Measurements from ENCODE around the gene NUDT5. TPM values are rescaled to one million over a fixed set of nuclear protein-coding genes. Genes with fewer than 3 reads are reported as not detected.

The NUDT5 gene
- total and polyA plus RNA-seq, 2 of the 13 experiments (the other 11 are each of a cell fraction or from before 2014, with no cell fraction given) = 79.6 to 134 TPM

- TF ChIP-seq ZNF687 (CRISPR knock-in tag; IDR thresholded peaks at IDR 0.05) (peak; percentile 18; the same call in 1 of the 2 replicates), ZNF101 (CRISPR knock-in tag; IDR thresholded peaks at IDR 0.05; ENCODE audit: borderline replicate concordance, low read depth) (no peak), IRF2 (CRISPR knock-in tag; IDR thresholded peaks at IDR 0.05) (no peak; the same call in 1 of the 2 replicates), EP300 (IDR thresholded peaks at IDR 0.05; ENCODE audit: low read depth in 2 of 2, low read length in 2 of 2) (peak; percentile 31 to 85; a peak in 3 of 4 replicates), EP300 (CRISPR knock-in tag; IDR thresholded peaks at IDR 0.05; ENCODE audit: borderline replicate concordance) (peak; percentile 42; the same call in 1 of the 2 replicates), NPAS2 (CRISPR knock-in tag; IDR thresholded peaks at IDR 0.05; ENCODE audit: borderline replicate concordance) (no peak), SOX13 (IDR thresholded peaks at IDR 0.05) (no peak), SOX13 (CRISPR knock-in tag; conservative IDR thresholded peaks at IDR 0.05 in 1 of 2, IDR thresholded peaks at IDR 0.05 in 1 of 2) (peak in 1 of 2 experiments; percentile 84; a peak in 2 of 4 replicates), ZNF230 (CRISPR knock-in tag; IDR thresholded peaks at IDR 0.05) (no peak), ZNF576 (CRISPR knock-in tag; IDR thresholded peaks at IDR 0.05) (no peak), NONO (IDR thresholded peaks at IDR 0.05) (no peak), NONO (CRISPR knock-in tag; conservative IDR thresholded peaks at IDR 0.05) (no peak), FOXJ3 (CRISPR knock-in tag; IDR thresholded peaks at IDR 0.05; ENCODE audit: borderline replicate concordance) (peak; percentile 67; the same call in 1 of the 2 replicates), ZNF644 (CRISPR knock-in tag; IDR thresholded peaks at IDR 0.05; ENCODE audit: low read depth) (0 out of 2 replicates have a peak, but pooled peaks have one; percentile 37), NCOA5 (CRISPR knock-in tag; IDR thresholded peaks at IDR 0.05) (no peak), MNT (IDR thresholded peaks at IDR 0.05) (no peak), ZNF580 (CRISPR knock-in tag; IDR thresholded peaks at IDR 0.05; ENCODE audit: borderline replicate concordance, low read depth) (no peak), SP5 (CRISPR knock-in tag; IDR thresholded peaks at IDR 0.05; ENCODE audit: borderline replicate concordance, low read depth) (peak; percentile 75; the same call in 1 of the 2 replicates)
These were observed 41.9 kb upstream of the NUDT5 start (continued) for GRCh38 chr10:12237265-12238220.

All from HepG2 (cell line).